ENCODE data around the gene SLC6A8.
"Not testable (repeated sequence)": the region's sequence is repeated elsewhere in the genome, so short reads cannot be mapped to it uniquely, and the experiment has no call there.

The SLC6A8 gene

GRCh38 chrX:153688911-153689590 lies 1.3 kb downstream of the SLC6A8 start:
- Histone ChIP-seq H3K9ac (no peak overlapping the region), H3K4me1 (ENCODE audit: low read depth, poor library complexity, severe bottlenecking) (no peaks in the 10 kb centered on the region), H3K36me3 (ENCODE audit: insufficient read depth) (no peaks in the 10 kb centered on the region), H3K4me3 (IDR thresholded peaks at IDR 0.05; ENCODE audit: insufficient read depth, low read depth, low read length) (no peak overlapping the region), H4K20me1 (ENCODE audit: insufficient read depth) (no peaks in the 10 kb centered on the region), H3K79me2 (ENCODE audit: insufficient read depth, low read depth) (no peaks in the 10 kb centered on the region), H2AFZ (ENCODE audit: low read depth) (no peak overlapping the region), H3K4me2 (no peak overlapping the region), H3K27me3 (ENCODE audit: insufficient read depth, low read depth) (no peaks in the 10 kb centered on the region), H3K27ac (no peak overlapping the region)
- no peak for TF ChIP-seq CTCF (conservative IDR thresholded peaks at IDR 0.05; ENCODE audit: low read depth, low read length)

GRCh38 chrX:153689654-153690465 lies 2.1 kb downstream of the SLC6A8 start:
- H4K20me1 ChIP-seq (ENCODE audit: insufficient read depth) = no peaks in the 10 kb centered on the region
- no peak overlapping the region for H3K4me3 ChIP-seq (IDR thresholded peaks at IDR 0.05; ENCODE audit: insufficient read depth, low read depth, low read length)
- no peak for TF ChIP-seq CTCF (conservative IDR thresholded peaks at IDR 0.05; ENCODE audit: low read depth, low read length)
- no peaks in the 10 kb centered on the region for H3K27me3 ChIP-seq (ENCODE audit: insufficient read depth, low read depth)
- no peaks in the 10 kb centered on the region for H3K36me3 ChIP-seq (ENCODE audit: insufficient read depth)
- H3K27ac ChIP-seq = no peak overlapping the region
- H3K4me1 ChIP-seq (ENCODE audit: low read depth, poor library complexity, severe bottlenecking) = no peaks in the 10 kb centered on the region
- no peak overlapping the region for H3K9ac ChIP-seq
- no peak overlapping the region for H2AFZ ChIP-seq (ENCODE audit: low read depth)
- H3K4me2 ChIP-seq = no peak overlapping the region
- H3K79me2 ChIP-seq (ENCODE audit: insufficient read depth, low read depth) = no peaks in the 10 kb centered on the region

- H2AFZ ChIP-seq (ENCODE audit: low read depth) = no peak overlapping the region
- H3K79me2 ChIP-seq (ENCODE audit: insufficient read depth, low read depth) = no peaks in the 10 kb centered on the region
- H3K4me1 ChIP-seq (ENCODE audit: low read depth, poor library complexity, severe bottlenecking) = no peaks in the 10 kb centered on the region
- H3K9ac ChIP-seq = no peak overlapping the region
- H3K27ac ChIP-seq = no peak overlapping the region
- H3K36me3 ChIP-seq (ENCODE audit: insufficient read depth) = no peaks in the 10 kb centered on the region
- no peak overlapping the region for H3K4me2 ChIP-seq
- H3K27me3 ChIP-seq (ENCODE audit: insufficient read depth, low read depth) = no peaks in the 10 kb centered on the region
- H3K4me3 ChIP-seq (IDR thresholded peaks at IDR 0.05; ENCODE audit: insufficient read depth, low read depth, low read length) = no peak overlapping the region
- no peaks in the 10 kb centered on the region for H4K20me1 ChIP-seq (ENCODE audit: insufficient read depth)
- no peak for TF ChIP-seq CTCF (conservative IDR thresholded peaks at IDR 0.05; ENCODE audit: low read depth, low read length)
Observed at GRCh38 chrX:153690466-153690865, 2.7 kb downstream of the SLC6A8 start.

GRCh38 chrX:153691032-153691827 lies 3.5 kb downstream of the SLC6A8 start:
- not testable (repeated sequence) for H3K27ac ChIP-seq; H3K4me1 ChIP-seq (ENCODE audit: low read depth, poor library complexity, severe bottlenecking); H3K4me3 ChIP-seq (IDR thresholded peaks at IDR 0.05; ENCODE audit: insufficient read depth, low read depth, low read length); H2AFZ ChIP-seq (ENCODE audit: low read depth); H3K36me3 ChIP-seq (ENCODE audit: insufficient read depth); H3K27me3 ChIP-seq (ENCODE audit: insufficient read depth, low read depth); H3K79me2 ChIP-seq (ENCODE audit: insufficient read depth, low read depth); H3K9ac ChIP-seq; H4K20me1 ChIP-seq (ENCODE audit: insufficient read depth); H3K4me2 ChIP-seq

All from KMS-11 (cell line).